ENCODE measurements around the gene NKX6-2.

DNA sequence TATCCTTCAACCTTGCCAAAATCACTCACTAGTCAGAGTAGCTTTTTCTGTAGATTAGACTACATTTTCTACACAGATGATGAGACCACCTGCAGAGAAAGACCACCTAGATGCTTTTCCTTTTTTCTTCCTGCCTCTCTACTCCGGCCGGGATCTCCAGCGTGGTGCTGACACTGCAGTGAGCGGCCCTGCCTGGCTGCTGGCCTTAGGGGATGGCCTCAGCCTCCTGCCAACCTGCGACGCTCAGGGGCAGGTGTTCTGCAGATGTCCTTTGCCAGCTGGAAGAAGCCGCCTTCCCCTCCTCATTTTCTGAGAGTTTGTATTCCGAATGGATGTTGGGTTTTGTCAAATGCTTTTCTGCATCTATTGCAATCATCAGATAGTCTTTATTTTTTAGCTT is 43.5 kb upstream of the NKX6-2 start:
- TF ChIP-seq, protein P1, sequence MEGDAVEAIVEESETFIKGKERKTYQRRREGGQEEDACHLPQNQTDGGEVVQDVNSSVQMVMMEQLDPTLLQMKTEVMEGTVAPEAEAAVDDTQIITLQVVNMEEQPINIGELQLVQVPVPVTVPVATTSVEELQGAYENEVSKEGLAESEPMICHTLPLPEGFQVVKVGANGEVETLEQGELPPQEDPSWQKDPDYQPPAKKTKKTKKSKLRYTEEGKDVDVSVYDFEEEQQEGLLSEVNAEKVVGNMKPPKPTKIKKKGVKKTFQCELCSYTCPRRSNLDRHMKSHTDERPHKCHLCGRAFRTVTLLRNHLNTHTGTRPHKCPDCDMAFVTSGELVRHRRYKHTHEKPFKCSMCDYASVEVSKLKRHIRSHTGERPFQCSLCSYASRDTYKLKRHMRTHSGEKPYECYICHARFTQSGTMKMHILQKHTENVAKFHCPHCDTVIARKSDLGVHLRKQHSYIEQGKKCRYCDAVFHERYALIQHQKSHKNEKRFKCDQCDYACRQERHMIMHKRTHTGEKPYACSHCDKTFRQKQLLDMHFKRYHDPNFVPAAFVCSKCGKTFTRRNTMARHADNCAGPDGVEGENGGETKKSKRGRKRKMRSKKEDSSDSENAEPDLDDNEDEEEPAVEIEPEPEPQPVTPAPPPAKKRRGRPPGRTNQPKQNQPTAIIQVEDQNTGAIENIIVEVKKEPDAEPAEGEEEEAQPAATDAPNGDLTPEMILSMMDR (IDR thresholded peaks at IDR 0.05), result no peak
- TF ChIP-seq POLR2A (IDR thresholded peaks at IDR 0.05), result no peak

Data from uterus (tissue), 2 donors.